ENCODE data around the gene OGFOD3.

The OGFOD3 gene

DNA sequence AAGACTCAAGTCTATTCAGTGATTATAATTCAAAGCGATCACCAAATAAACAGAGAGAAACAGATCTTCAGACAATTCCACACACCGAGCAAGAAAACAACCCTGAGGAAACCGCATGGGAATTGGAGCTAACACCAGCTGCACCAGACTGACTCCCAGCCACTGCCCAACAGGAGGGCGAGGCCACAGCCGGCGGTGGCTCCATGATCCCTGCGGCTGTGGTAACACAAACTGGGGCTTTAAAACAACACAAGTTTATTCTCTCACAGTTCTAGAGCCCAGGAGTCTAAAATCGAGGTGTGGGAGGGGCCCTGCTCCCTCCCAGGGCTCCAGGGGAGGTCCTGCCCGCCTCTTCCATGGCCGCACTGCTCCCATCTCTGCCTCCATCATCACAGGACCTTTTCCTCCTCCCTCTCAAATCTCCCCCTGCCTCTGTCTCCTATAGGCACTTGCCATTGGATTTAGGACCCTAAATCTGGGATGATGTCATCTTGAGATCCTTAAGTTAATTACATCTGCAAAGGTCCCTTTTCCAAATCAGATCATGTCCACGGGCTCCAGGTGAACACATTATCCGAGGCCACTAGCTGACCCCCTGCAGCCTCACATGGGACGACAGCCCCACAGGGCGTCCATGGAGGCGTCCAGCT is 10.0 kb downstream of the OGFOD3 start:
- Histone ChIP-seq H3K27me3 (ENCODE audit: control insufficient read depth, insufficient read depth, low read length) (no peaks in the 10 kb centered on the region), H3K9me3 (ENCODE audit: control insufficient read depth, low read length) (no peaks in the 10 kb centered on the region), H3K4me3 (ENCODE audit: low read length) (no peak overlapping the region), H3K4me1 (ENCODE audit: control insufficient read depth, insufficient read depth, low read length) (no peaks in the 10 kb centered on the region), H3K36me3 (ENCODE audit: control insufficient read depth, insufficient read depth, low read length) (no peaks in the 10 kb centered on the region), H3K9ac (ENCODE audit: low read length) (no peak overlapping the region)

DNA sequence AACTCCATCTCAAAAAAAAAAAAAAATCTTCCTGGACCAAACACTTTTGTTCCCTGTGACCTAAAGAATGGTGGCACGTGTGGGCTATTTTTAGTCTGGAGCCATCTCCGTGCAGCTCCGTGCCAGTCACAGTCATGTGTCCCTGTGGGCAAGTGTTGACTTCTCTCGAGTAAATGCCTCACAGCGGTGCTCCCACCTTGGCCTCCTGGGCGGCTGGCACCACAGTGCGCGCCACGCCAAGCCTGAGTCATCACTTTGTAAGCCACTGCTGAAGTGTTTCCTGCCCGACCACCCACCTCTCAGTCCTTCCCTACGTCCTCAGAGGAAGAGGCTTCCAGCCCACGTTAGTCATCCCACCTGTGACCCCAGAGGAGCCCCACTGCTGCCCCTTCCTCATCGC is 11.1 kb downstream of the OGFOD3 start:
- H3K36me3 ChIP-seq (ENCODE audit: control insufficient read depth, insufficient read depth, low read length), result no peaks in the 10 kb centered on the region
- no peak overlapping the region for H3K4me3 ChIP-seq (ENCODE audit: low read length)
- H3K9ac ChIP-seq (ENCODE audit: low read length), result no peak overlapping the region
- no peaks in the 10 kb centered on the region for H3K9me3 ChIP-seq (ENCODE audit: control insufficient read depth, low read length)
- H3K27me3 ChIP-seq (ENCODE audit: control insufficient read depth, insufficient read depth, low read length), result no peaks in the 10 kb centered on the region
- no peaks in the 10 kb centered on the region for H3K4me1 ChIP-seq (ENCODE audit: control insufficient read depth, insufficient read depth, low read length)

DNA sequence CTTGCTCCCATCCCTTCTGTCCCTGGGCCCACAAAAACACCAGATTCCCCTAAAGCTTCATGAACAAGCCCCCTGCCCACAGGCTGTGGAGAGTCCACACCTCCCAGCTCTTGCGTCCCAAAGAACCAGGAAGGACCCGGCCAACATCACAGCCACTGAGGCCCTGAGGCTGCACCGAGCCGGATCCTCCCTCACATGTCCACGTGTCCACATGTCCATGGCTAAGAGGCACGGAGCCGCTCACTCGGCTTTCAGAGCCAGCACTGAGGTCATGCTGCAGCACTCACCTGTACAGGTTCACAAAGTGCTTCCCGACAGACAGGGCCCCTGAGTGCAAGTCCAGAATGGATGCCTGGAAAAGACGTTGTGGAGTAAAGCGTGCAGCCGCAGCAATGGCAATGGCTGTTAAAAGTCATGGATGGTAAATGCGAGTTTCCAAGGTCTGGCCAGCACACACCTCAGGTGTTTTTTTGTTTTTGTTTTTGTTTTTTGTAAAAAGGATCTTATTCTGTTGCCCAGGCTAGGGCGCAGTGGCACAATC is 12.2 kb downstream of the OGFOD3 start:
- H3K4me1 ChIP-seq (ENCODE audit: control insufficient read depth, insufficient read depth, low read length), result no peaks in the 10 kb centered on the region
- no peak overlapping the region for H3K9ac ChIP-seq (ENCODE audit: low read length)
- no peaks in the 10 kb centered on the region for H3K27me3 ChIP-seq (ENCODE audit: control insufficient read depth, insufficient read depth, low read length)
- H3K9me3 ChIP-seq (ENCODE audit: control insufficient read depth, low read length), result no peaks in the 10 kb centered on the region
- no peak overlapping the region for H3K4me3 ChIP-seq (ENCODE audit: low read length)
- no peaks in the 10 kb centered on the region for H3K36me3 ChIP-seq (ENCODE audit: control insufficient read depth, insufficient read depth, low read length)

DNA sequence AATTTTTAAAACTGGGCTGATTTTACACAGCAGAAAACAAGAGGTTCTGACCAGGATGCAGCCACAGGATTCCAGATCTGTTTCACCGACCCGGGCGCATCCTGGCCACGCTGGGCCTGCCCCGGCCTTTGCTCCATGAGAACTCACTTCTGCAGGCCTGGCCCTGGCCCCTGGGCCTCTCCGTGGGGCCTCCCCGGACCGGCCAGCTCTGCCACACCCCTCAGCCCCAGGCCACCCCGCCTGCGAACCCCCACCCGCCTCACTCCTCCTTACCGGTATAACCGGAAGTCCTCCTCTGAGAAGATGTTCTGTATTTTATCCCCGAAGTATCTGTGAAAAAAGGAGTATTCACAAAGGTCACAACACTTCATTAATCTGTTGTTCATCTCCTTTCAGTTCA is 13.3 kb downstream of the OGFOD3 start:
- Histone ChIP-seq H3K4me3 (ENCODE audit: low read length) (no peak overlapping the region), H3K36me3 (ENCODE audit: control insufficient read depth, insufficient read depth, low read length) (no peaks in the 10 kb centered on the region), H3K27me3 (ENCODE audit: control insufficient read depth, insufficient read depth, low read length) (no peaks in the 10 kb centered on the region), H3K9me3 (ENCODE audit: control insufficient read depth, low read length) (no peaks in the 10 kb centered on the region), H3K4me1 (ENCODE audit: control insufficient read depth, insufficient read depth, low read length) (no peaks in the 10 kb centered on the region), H3K9ac (ENCODE audit: low read length) (no peak overlapping the region)

DNA sequence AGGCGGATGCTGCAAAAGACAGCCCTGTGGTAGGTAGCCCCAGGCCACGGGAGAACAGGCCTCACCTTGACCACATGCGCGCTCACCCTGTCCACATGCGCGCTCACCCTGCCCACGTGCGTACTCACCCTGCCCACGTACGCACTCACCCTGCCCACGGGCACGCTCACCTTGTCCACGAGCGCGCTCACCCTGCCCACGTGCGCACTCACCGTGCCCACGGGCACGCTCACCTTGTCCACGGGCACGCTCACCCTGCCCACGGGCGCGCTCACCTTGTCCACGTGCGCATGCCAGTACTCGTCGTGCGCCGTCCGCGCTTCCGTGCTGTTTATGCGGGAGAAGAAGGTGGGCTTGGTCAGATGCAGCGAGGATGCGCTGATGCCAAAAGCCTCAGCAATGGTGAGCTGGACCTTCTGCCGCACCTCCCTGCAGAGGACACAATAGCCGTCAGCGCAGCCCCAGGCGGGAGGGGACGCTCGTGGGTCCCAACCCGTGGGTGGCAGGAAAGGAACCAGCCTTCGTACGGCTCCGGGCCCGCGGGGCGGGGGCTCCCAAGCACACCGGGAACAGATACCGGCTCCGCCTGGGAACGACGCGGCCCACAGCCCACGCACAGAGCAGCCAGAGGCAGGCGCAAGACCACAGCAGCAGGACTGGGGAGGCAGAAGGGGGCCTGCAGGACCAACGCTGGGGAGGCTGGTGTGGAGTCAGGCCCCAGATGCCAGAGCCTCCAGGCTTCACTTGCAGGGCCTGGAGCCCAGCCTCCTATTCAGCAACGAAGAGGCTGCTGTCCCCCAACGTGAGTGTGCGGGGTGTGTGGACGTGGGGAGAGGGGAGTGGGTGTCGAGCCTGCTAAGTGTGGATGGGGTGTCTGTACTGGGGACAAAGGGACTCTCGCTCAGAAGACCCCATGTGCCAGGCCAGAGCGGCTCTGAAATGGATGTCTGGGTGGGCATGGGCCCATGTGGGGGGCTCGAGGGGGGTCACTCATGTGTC is 14.4 kb downstream of the OGFOD3 start:
- Histone ChIP-seq H3K4me1 (ENCODE audit: control insufficient read depth, insufficient read depth, low read length) (no peaks in the 10 kb centered on the region), H3K9me3 (ENCODE audit: control insufficient read depth, low read length) (no peaks in the 10 kb centered on the region), H3K4me3 (ENCODE audit: low read length) (no peak overlapping the region), H3K36me3 (ENCODE audit: control insufficient read depth, insufficient read depth, low read length) (no peaks in the 10 kb centered on the region), H3K9ac (ENCODE audit: low read length) (no peak overlapping the region), H3K27me3 (ENCODE audit: control insufficient read depth, insufficient read depth, low read length) (no peaks in the 10 kb centered on the region)

DNA sequence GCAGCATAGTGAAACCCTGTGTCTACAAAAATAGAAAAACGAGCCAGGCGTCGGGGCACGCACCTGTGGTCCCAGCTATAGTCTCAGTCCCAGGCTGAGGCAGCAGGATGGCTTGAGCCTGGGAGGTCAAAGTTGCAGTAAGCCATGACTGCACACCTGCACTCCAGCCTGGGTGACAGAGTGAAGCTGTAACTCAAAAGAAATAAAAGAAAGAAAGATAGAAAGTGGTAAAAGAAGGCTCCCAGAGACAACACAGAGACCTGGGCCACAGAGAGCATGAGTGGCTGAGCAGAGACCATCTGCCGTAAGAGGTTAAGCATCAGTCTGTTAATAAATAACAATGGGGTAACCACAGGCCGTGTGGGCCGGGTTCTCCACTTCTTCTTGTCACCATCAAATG is 15.5 kb downstream of the OGFOD3 start:
- H3K4me3 ChIP-seq (ENCODE audit: low read length), result no peak overlapping the region
- no peaks in the 10 kb centered on the region for H3K36me3 ChIP-seq (ENCODE audit: control insufficient read depth, insufficient read depth, low read length)
- no peaks in the 10 kb centered on the region for H3K9me3 ChIP-seq (ENCODE audit: control insufficient read depth, low read length)
- no peak overlapping the region for H3K9ac ChIP-seq (ENCODE audit: low read length)
- H3K4me1 ChIP-seq (ENCODE audit: control insufficient read depth, insufficient read depth, low read length), result no peaks in the 10 kb centered on the region
- no peaks in the 10 kb centered on the region for H3K27me3 ChIP-seq (ENCODE audit: control insufficient read depth, insufficient read depth, low read length)

DNA sequence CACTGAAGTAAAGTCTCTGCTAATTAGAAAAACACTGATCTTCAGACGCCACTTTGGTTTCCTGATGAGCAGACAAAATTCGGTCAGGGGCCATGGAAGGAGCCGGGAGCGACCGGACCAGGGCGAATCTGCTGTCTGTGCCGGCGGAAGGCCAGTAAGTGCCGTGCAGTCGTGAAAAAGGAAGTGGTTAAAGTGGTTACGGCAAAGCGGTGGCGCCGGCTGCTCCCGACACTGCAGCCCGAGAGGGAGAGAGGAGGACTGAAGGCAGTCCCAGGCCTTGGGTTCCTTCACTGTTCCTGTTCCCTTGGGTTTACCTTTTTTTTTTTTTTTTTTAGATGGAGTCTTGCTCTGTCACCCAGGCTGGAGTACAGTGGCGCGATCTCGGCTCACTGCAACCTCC is 17.6 kb downstream of the OGFOD3 start:
- H3K4me3 ChIP-seq (ENCODE audit: low read length), result no peak overlapping the region
- H3K27me3 ChIP-seq (ENCODE audit: control insufficient read depth, insufficient read depth, low read length), result no peaks in the 10 kb centered on the region
- H3K9ac ChIP-seq (ENCODE audit: low read length), result no peak overlapping the region
- no peaks in the 10 kb centered on the region for H3K36me3 ChIP-seq (ENCODE audit: control insufficient read depth, insufficient read depth, low read length)
- no peaks in the 10 kb centered on the region for H3K9me3 ChIP-seq (ENCODE audit: control insufficient read depth, low read length)
- H3K4me1 ChIP-seq (ENCODE audit: control insufficient read depth, insufficient read depth, low read length), result no peaks in the 10 kb centered on the region

DNA sequence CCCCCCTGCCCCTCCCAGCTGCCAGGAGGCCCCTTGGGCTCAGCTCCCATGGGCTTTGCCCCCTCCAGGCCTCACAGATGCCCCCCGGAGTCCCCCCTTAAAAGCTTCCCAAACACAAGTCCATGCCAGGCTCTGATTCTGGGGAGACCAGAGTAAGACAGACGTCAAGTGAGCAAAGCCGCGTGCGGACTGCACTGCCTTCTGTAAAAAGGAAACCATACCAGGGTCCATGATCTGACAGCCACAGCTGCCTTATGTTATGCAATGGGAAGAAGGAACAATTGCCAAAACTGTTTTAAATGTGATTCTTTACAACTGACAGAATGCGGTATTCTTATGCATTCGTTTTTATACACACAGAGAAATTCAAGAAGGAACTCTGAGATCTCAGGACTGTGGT is 18.2 kb downstream of the OGFOD3 start:
- no peaks in the 10 kb centered on the region for H3K4me1 ChIP-seq (ENCODE audit: control insufficient read depth, insufficient read depth, low read length)
- H3K27me3 ChIP-seq (ENCODE audit: control insufficient read depth, insufficient read depth, low read length), result no peaks in the 10 kb centered on the region
- H3K36me3 ChIP-seq (ENCODE audit: control insufficient read depth, insufficient read depth, low read length), result no peaks in the 10 kb centered on the region

DNA sequence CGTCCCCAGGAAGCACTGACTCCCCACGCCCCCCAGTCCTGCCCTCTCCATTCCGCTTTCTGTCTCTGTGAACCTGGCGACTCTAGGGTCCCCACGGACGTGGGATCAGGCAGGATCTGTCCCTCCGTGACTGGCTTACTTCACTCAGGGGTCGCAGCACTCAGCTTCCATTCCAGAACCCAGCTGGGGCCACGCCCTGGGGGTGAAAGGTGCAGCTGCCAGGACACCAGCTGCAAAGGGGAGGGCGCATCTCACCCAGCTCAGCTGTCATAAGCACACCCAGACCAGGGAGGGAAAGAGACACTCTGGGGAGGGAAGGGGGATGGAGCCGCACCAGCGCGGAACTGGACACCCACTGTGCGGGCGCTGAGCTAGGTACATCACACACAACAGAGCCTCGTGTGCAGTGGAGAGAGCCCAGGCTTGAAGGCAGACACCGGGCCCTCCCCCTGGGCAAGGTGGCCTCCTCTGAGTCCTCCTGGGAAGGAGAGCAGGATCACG is 18.7 kb downstream of the OGFOD3 start:
- Histone ChIP-seq H3K9me3 (ENCODE audit: control insufficient read depth, low read length) (no peaks in the 10 kb centered on the region), H3K4me3 (ENCODE audit: low read length) (no peak overlapping the region), H3K4me1 (ENCODE audit: control insufficient read depth, insufficient read depth, low read length) (no peaks in the 10 kb centered on the region), H3K27me3 (ENCODE audit: control insufficient read depth, insufficient read depth, low read length) (no peaks in the 10 kb centered on the region), H3K9ac (ENCODE audit: low read length) (no peak overlapping the region), H3K36me3 (ENCODE audit: control insufficient read depth, insufficient read depth, low read length) (no peaks in the 10 kb centered on the region)

More for the DNA sequence above, 18.2 kb downstream of the OGFOD3 start:
- H3K9ac ChIP-seq (ENCODE audit: low read length), result no peak overlapping the region
- no peaks in the 10 kb centered on the region for H3K9me3 ChIP-seq (ENCODE audit: control insufficient read depth, low read length)
- H3K4me3 ChIP-seq (ENCODE audit: low read length), result no peak overlapping the region

DNA sequence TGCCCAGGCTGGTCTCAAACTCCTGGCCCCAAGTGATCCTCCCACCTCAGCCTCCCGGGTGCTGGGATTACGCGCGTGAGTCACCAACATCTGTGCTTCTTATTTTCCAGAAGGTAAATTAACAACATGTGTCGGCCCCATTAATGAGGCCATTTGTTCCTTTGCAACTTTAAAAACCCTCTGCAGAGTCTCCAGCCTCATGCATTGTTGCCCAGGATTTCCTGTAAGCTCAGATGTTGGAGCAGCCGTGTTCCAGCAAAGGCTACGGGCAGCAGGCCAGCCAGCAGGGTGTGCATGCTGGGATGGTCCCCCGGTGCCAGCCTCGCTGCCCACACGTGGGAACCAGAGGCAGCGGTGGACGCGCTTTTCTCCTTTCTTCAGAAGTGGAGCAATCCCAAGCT is 19.3 kb downstream of the OGFOD3 start:
- no peak overlapping the region for H3K4me3 ChIP-seq (ENCODE audit: low read length)
- no peaks in the 10 kb centered on the region for H3K36me3 ChIP-seq (ENCODE audit: control insufficient read depth, insufficient read depth, low read length)
- H3K9ac ChIP-seq (ENCODE audit: low read length), result no peak overlapping the region
- H3K4me1 ChIP-seq (ENCODE audit: control insufficient read depth, insufficient read depth, low read length), result no peaks in the 10 kb centered on the region
- no peaks in the 10 kb centered on the region for H3K27me3 ChIP-seq (ENCODE audit: control insufficient read depth, insufficient read depth, low read length)
- no peaks in the 10 kb centered on the region for H3K9me3 ChIP-seq (ENCODE audit: control insufficient read depth, low read length)

DNA sequence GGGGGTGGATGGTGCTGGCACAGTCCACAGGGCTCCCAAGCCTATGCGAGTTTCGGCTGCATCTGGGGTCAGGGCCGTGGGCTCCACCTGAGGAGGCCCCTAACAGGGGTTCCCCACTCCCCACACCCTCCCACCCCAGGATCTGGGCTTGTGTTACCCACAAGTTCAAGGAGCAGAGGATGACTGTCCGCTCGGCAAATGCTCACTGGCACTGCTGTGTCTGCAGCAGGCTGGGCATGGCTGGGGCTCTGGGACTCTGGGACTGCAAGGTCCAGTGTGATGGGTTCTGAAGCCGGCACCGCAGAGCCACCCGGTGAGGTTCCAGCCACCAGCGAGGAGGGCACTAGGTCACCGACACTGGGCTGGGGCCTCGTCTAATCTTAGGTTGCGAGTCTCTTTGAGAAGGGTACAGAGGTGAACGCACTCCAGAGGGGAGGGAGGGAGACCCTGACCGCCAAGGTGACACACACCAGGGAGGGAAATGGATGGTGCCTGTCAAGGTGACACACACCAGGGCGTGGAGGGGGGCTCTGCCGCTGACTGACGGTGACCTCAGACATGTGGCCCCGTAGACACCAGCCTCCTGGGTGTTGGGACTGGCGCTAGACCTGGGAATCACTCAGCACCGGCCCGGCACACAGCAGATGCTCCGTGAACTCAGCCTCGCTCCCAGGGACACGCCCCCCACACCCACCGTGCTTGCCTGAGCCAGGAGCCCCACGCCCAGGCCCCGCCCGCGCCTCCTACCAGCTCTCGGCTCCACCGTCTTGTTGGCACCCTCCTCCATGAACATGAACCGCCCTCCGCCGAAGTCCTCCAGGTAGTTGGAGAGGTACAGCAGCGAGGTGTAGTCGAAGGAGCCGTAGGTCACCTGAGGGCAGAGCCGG is 20.7 kb downstream of the OGFOD3 start:
- no peak overlapping the region for H3K9ac ChIP-seq (ENCODE audit: low read length)
- no peak overlapping the region for H3K4me3 ChIP-seq (ENCODE audit: low read length)
- H3K9me3 ChIP-seq (ENCODE audit: control insufficient read depth, low read length), result no peaks in the 10 kb centered on the region
- H3K4me1 ChIP-seq (ENCODE audit: control insufficient read depth, insufficient read depth, low read length), result no peaks in the 10 kb centered on the region
- H3K27me3 ChIP-seq (ENCODE audit: control insufficient read depth, insufficient read depth, low read length), result no peaks in the 10 kb centered on the region
- no peaks in the 10 kb centered on the region for H3K36me3 ChIP-seq (ENCODE audit: control insufficient read depth, insufficient read depth, low read length)
